GM12878 (cell line): ENCODE measurements around the gene MAT1A. TPM values are rescaled to one million over a fixed set of nuclear protein-coding genes. Genes with fewer than 3 reads are reported as not detected.

ENCODE experiments used
- ATAC-seq: fragments of 200-7000 bp; cut with Tn5 transposase; 3 replicates; pipeline ENCODE4 v1.9.1; 2020; ENCODE audit warnings: mild to moderate bottlenecking, moderate library complexity
- BruUV-seq: library from RNA; stranded (reverse); fragments of 400-500 nt; replicated peaks from 2 replicates; lab custom pipeline; 2021; lab: Mats Ljungman, UMichigan
- CTCF ChIA-PET: fragments of 300-600 bp; sonication (Branson Sonifier 250); formaldehyde crosslinking; extraction: SDS; loops from one replicate; lab custom pipeline; 2021; ENCODE audit warnings: inconsistent platforms; lab: Yijun Ruan, JAX
- POLR2A ChIA-PET: fragments of 350-600 bp; formaldehyde crosslinking; extraction: SDS; loops from one replicate; lab custom pipeline; 2021; ENCODE audit warnings: inconsistent platforms; lab: Charles Lee
- RAD21 ChIA-PET: fragments of 300-600 bp; sonication (Branson Sonifier 250); formaldehyde crosslinking; loops from one replicate; lab custom pipeline; 2023; ENCODE audit warnings: antibody characterized with exemption; ENCODE audit not compliant: unreplicated experiment; lab: Charles Lee
- SMC1A ChIA-PET: fragments of 300-600 bp; sonication (Branson Sonifier 250); formaldehyde crosslinking; loops from one replicate; lab custom pipeline; 2023; ENCODE audit not compliant: unreplicated experiment, uncharacterized antibody; lab: Charles Lee
- DNase-seq: peaks from one replicate; pipeline ENCODE4 v3.0.0-alpha.2; 2011; ENCODE audit warnings: low read depth, low spot score
- FAIRE-seq: peaks from 3 replicates; lab custom pipeline; 2011; peaks lifted over from hg19 to GRCh38; lab: Jason Lieb, UNC
- H2AFZ ChIP-seq: 2 replicates; pipeline ENCODE4 v1.6.0; 2011; ENCODE audit warnings: low read depth, low read length, control low read depth; ENCODE audit not compliant: control insufficient read depth
- H3K27ac ChIP-seq: 2 replicates; pipeline ENCODE4 v1.5.1; 2011; ENCODE audit warnings: control low read depth; ENCODE audit not compliant: control insufficient read depth, insufficient read depth
- H3K27me3 ChIP-seq, 2 experiments: replicated peaks in 1 of 2; 2 replicates each; pipeline versions ENCODE4 v1.6.0 to v1.6.1; 2011; ENCODE audit warnings: low read length in 1 of 2; ENCODE audit not compliant: control insufficient read depth in 2 of 2, insufficient read depth in 2 of 2
- H3K36me3 ChIP-seq, 2 experiments: 2 replicates each; pipeline ENCODE4 v1.5.1; 2011; ENCODE audit warnings: low read length in 1 of 2; ENCODE audit not compliant: control insufficient read depth in 2 of 2, insufficient read depth in 2 of 2
- H3K4me1 ChIP-seq: 2 replicates; pipeline ENCODE4 v1.6.1; 2011; ENCODE audit warnings: mild to moderate bottlenecking, low read length, moderate library complexity, mixed read lengths; ENCODE audit not compliant: control insufficient read depth, insufficient read depth
- H3K4me2 ChIP-seq: 2 replicates; pipeline ENCODE4 v1.6.0; 2011; ENCODE audit warnings: control low read depth; ENCODE audit not compliant: control insufficient read depth, insufficient read depth
- H3K4me3 ChIP-seq: fragments of 200-600 bp; sonication (generic); 2 replicates; pipeline ENCODE4 v1.5.1; 2016
- H3K79me2 ChIP-seq: 2 replicates; pipeline ENCODE4 v1.6.0; 2011; ENCODE audit warnings: low read length; ENCODE audit not compliant: control insufficient read depth, insufficient read depth
- H3K9ac ChIP-seq: 2 replicates; pipeline ENCODE4 v1.8.0; 2011; ENCODE audit warnings: low read length, control low read depth, mixed read lengths; ENCODE audit not compliant: control insufficient read depth, insufficient read depth
- H3K9me3 ChIP-seq: replicated peaks from 3 replicates; pipeline ENCODE4 v1.5.1; 2011; ENCODE audit warnings: mild to moderate bottlenecking, low read length; ENCODE audit not compliant: control insufficient read depth, insufficient read depth
- H4K20me1 ChIP-seq: 2 replicates; pipeline ENCODE4 v1.6.0; 2011; ENCODE audit not compliant: control insufficient read depth, insufficient read depth
- ATF2 ChIP-seq: IDR thresholded peaks from 2 replicates; pipeline ENCODE4 v1.6.1; 2012; ENCODE audit warnings: low read length, inconsistent platforms
- CREB1 ChIP-seq: IDR thresholded peaks from 2 replicates; pipeline ENCODE4 v1.6.1; 2012; ENCODE audit warnings: low read depth, mild to moderate bottlenecking, inconsistent platforms
- GATAD2B ChIP-seq: fragments of 450-650 bp; conservative IDR thresholded peaks from 2 replicates; pipeline ENCODE4 v1.6.1; 2017; ENCODE audit warnings: low read depth, mild to moderate bottlenecking, moderate library complexity
- HDAC2 ChIP-seq: fragments of 200-600 bp; sonication (generic); IDR thresholded peaks from 2 replicates; pipeline ENCODE4 v1.6.1; 2017
- MAX ChIP-seq: IDR thresholded peaks from 2 replicates; pipeline ENCODE4 v1.6.1; 2012; ENCODE audit warnings: low read depth, low read length, improper control_type of control experiment
- NFIC ChIP-seq: IDR thresholded peaks from 2 replicates; pipeline ENCODE4 v1.6.1; 2012; ENCODE audit warnings: low read depth, mild to moderate bottlenecking, inconsistent platforms, low read length, moderate library complexity
- PAX5 ChIP-seq: IDR thresholded peaks from 2 replicates; pipeline ENCODE4 v1.6.1; 2011; ENCODE audit warnings: low read depth, low read length, borderline replicate concordance
- PAX8 ChIP-seq: fragments of 450-650 bp; IDR thresholded peaks from 2 replicates; pipeline ENCODE4 v1.6.1; 2017; ENCODE audit warnings: mild to moderate bottlenecking, moderate library complexity
- PBX3 ChIP-seq: IDR thresholded peaks from 2 replicates; pipeline ENCODE4 v1.6.1; 2011; ENCODE audit warnings: mild to moderate bottlenecking, low read depth, low read length, moderate library complexity; ENCODE audit not compliant: insufficient replicate concordance
- RAD51 ChIP-seq: fragments of 450-650 bp; IDR thresholded peaks from 2 replicates; pipeline ENCODE4 v1.6.1; 2016; ENCODE audit warnings: moderate library complexity, mild to moderate bottlenecking, inconsistent platforms
- RELB ChIP-seq: fragments of 450-650 bp; IDR thresholded peaks from 2 replicates; pipeline ENCODE4 v1.6.1; 2017; ENCODE audit warnings: low read depth, mild to moderate bottlenecking, moderate library complexity
- SIX5 ChIP-seq: IDR thresholded peaks from 2 replicates; pipeline ENCODE4 v1.6.1; 2011; ENCODE audit warnings: mild to moderate bottlenecking, low read depth, low read length, moderate library complexity; ENCODE audit not compliant: severe bottlenecking
- SUZ12 ChIP-seq: fragments of 200-600 bp; sonication (generic); IDR thresholded peaks from one replicate; pipeline ENCODE4 v1.6.1; 2018; ENCODE audit warnings: antibody characterized with exemption, mild to moderate bottlenecking; ENCODE audit not compliant: unreplicated experiment
- TBL1XR1 ChIP-seq: IDR thresholded peaks from 2 replicates; pipeline ENCODE4 v1.6.1; 2012; ENCODE audit warnings: low read depth, low read length, improper control_type of control experiment
- USF2 ChIP-seq: IDR thresholded peaks from 2 replicates; pipeline ENCODE4 v1.6.1; 2011; ENCODE audit warnings: low read depth, low read length, improper control_type of control experiment, borderline replicate concordance
- ZNF622 ChIP-seq: fragments of 450-650 bp; IDR thresholded peaks from 2 replicates; pipeline ENCODE4 v1.6.1; 2017; ENCODE audit warnings: mild to moderate bottlenecking, inconsistent platforms
- WGBS: methylation state at CpG from one replicate; pipeline ENCODE4 v1.1.6; 2016; ENCODE audit warnings: low lambda C conversion rate; ENCODE audit not compliant: insufficient replicate concordance, insufficient coverage; ENCODE audit errors: missing lambda C conversion rate; 5-methylcytosine and 5-hydroxymethylcytosine counted together
- in situ Hi-C: fragments of 300-500 bp; cut with MboI; formaldehyde crosslinking; loops from 9 replicates; pipeline ENCODE4 v1.14.3; 2018; ENCODE audit warnings: mixed read lengths
- intact Hi-C: fragments of 100-400 bp; cut with micrococcal nuclease; formaldehyde crosslinking; loops from one replicate; pipeline ENCODE4 v1.14.2; 2022; ENCODE audit not compliant: unreplicated experiment
- polyA plus RNA-seq, 11 experiments: library from polyadenylated mRNA; depleted of rRNA in 4 of 11; unstranded in 6 of 11; stranded (reverse) in 5 of 11; fragments of >200 nt; fragmentation: Nextera tagmentation in 4 of 11; fragmentation: Illumina TruSeq in 1 of 11; extraction: Ambion mirVana in 4 of 11; extraction: Trizol in 1 of 11; gene quantifications; 1 replicate in 1 of 11; 2 replicates in 10 of 11; pipeline versions ENCODE4 v1.2.1 to v1.2.3, GENCODE V29; 2011 to 2016; ENCODE audit warnings: inconsistent platforms in 2 of 11, missing spikeins in 2 of 11, low read depth in 1 of 11
- total RNA-seq, 4 experiments: library from RNA; depleted of rRNA in 3 of 4; stranded (reverse); fragments of >200 nt in 3 of 4; fragmentation: Illumina TruSeq in 1 of 4; extraction: Trizol in 1 of 4; gene quantifications; 2 replicates each; pipeline versions ENCODE4 v1.2.1 to v1.2.3, GENCODE V29; 2013 to 2021

The MAT1A gene
- total and polyA plus RNA-seq, 10 of the 15 experiments (the other 5 are each of a cell fraction or from before 2014, with no cell fraction given), result 0.23 TPM; not detected in 9

- Histone ChIP-seq H3K4me3 (no peak overlapping the region), H4K20me1 (no peaks in the 10 kb centered on the region; the same call in 1 of the 2 replicates), H3K36me3 (no peaks in the 10 kb centered on the region), H3K79me2 (no peaks in the 10 kb centered on the region), H3K9ac (no peak overlapping the region), H3K27ac (no peak overlapping the region), H3K27me3 (peaks cover 0 to 3% of the 10 kb centered on the region in 2 experiments; a peak in 1 of 4 replicates), H3K4me2 (no peak overlapping the region), H3K4me1 (no peaks in the 10 kb centered on the region), H2AFZ (no peak overlapping the region), H3K9me3 (no peaks in the 10 kb centered on the region)
- no peak for DNase-seq
- SMC1A ChIA-PET, result no interaction called here
- FAIRE-seq, result no peak
- TF ChIP-seq PBX3, result no peak
- TF ChIP-seq TBL1XR1, result no peak
- no peak for TF ChIP-seq SUZ12
- no peak for TF ChIP-seq HDAC2
- no peak for TF ChIP-seq USF2
- no peak for TF ChIP-seq RAD51
- TF ChIP-seq RELB, result no peak
- TF ChIP-seq ZNF622, result no peak
- TF ChIP-seq SIX5, result no peak
- no peak for TF ChIP-seq MAX
- no peak for TF ChIP-seq CREB1
- no peak for TF ChIP-seq GATAD2B
- TF ChIP-seq PAX8, result no peak
- no peak for TF ChIP-seq NFIC
- TF ChIP-seq PAX5, result no peak
- TF ChIP-seq ATF2, result no peak
- in situ Hi-C loops (no loop called here), intact Hi-C loops (no loop called here)
- POLR2A ChIA-PET, result no interaction called here
- RAD21 ChIA-PET, result no interaction called here
- CTCF ChIA-PET, result no interaction called here
- no peak for ATAC-seq
- BruUV-seq, result no TSS peak
- 37% methylated on average over 15 of the region's 15 CpGs for WGBS
These were observed 23.5 kb downstream of the MAT1A start for GRCh38 chr10:80265740-80266512.
